OCI-LY1 (cell line): ENCODE data around the gene DLAT.
"Not testable (repeated sequence)": the region's sequence is repeated elsewhere in the genome, so short reads cannot be mapped to it uniquely, and the experiment has no call there.

ENCODE experiments used
- H2AFZ ChIP-seq: fragments of 200-600 bp; sonication (generic), shearing (Covaris generic); 2 replicates; pipeline ENCODE4 v1.6.0; 2014; ENCODE audit warnings: antibody characterized with exemption, mild to moderate bottlenecking, low read length
- H3F3A ChIP-seq: fragments of 200-600 bp; sonication (generic), shearing (Covaris generic); 2 replicates; pipeline ENCODE4 v1.6.0; 2014; ENCODE audit warnings: mild to moderate bottlenecking, antibody characterized with exemption, low read length, moderate library complexity; ENCODE audit not compliant: insufficient read depth
- H3K27ac ChIP-seq: fragments of 200-600 bp; sonication (generic); 2 replicates; pipeline ENCODE4 v1.5.1; 2014; ENCODE audit warnings: low read length, mixed run types, mild to moderate bottlenecking, low read depth; ENCODE audit not compliant: poor library complexity, severe bottlenecking
- H3K27me3 ChIP-seq: fragments of 200-600 bp; sonication (generic); 2 replicates; pipeline ENCODE4 v1.6.0; 2014; ENCODE audit warnings: antibody characterized with exemption, mild to moderate bottlenecking, low read length, moderate library complexity; ENCODE audit not compliant: insufficient read depth
- H3K36me3 ChIP-seq: fragments of 200-600 bp; sonication (generic); 2 replicates; pipeline ENCODE4 v1.6.1; 2014; ENCODE audit warnings: mild to moderate bottlenecking, antibody characterized with exemption, low read length, moderate library complexity, mixed read lengths; ENCODE audit not compliant: insufficient read depth
- H3K4me1 ChIP-seq: fragments of 200-600 bp; sonication (generic); 2 replicates; pipeline ENCODE4 v1.5.1; 2014; ENCODE audit warnings: mild to moderate bottlenecking, low read length, moderate library complexity; ENCODE audit not compliant: insufficient read depth, severe bottlenecking
- H3K4me2 ChIP-seq: fragments of 200-600 bp; sonication (generic), shearing (Covaris generic); 2 replicates; pipeline ENCODE4 v1.6.1; 2014; ENCODE audit warnings: low read length
- H3K4me3 ChIP-seq: fragments of 200-600 bp; sonication (generic); 2 replicates; pipeline ENCODE4 v1.5.1; 2014; ENCODE audit warnings: low read length, low read depth, mild to moderate bottlenecking, mixed read lengths; ENCODE audit not compliant: poor library complexity, severe bottlenecking
- H3K79me2 ChIP-seq: fragments of 200-600 bp; shearing (Covaris generic); 2 replicates; pipeline ENCODE4 v1.6.1; 2016; ENCODE audit warnings: mixed run types, low read length, mixed read lengths; ENCODE audit not compliant: insufficient read depth
- H3K9ac ChIP-seq: fragments of 200-600 bp; sonication (generic), shearing (Covaris generic); 2 replicates; pipeline ENCODE4 v1.6.1; 2014; ENCODE audit warnings: mild to moderate bottlenecking, low read length, mixed read lengths
- H3K9me2 ChIP-seq: fragments of 200-600 bp; sonication (generic), shearing (Covaris generic); 2 replicates; pipeline ENCODE4 v1.6.1; 2014; ENCODE audit warnings: low read depth, mild to moderate bottlenecking, low read length, mixed read lengths
- H3K9me3 ChIP-seq: fragments of 200-600 bp; shearing (Covaris generic); 2 replicates; pipeline ENCODE4 v1.6.1; 2014; ENCODE audit warnings: low read length, mixed read lengths
- H4K20me1 ChIP-seq: fragments of 200-600 bp; sonication (generic), shearing (Covaris generic); 2 replicates; pipeline ENCODE4 v1.6.0; 2016; ENCODE audit warnings: mild to moderate bottlenecking, low read length; ENCODE audit not compliant: insufficient read depth
- EZH2 ChIP-seq: fragments of 200-600 bp; sonication (generic), shearing (Covaris generic); IDR thresholded peaks from 2 replicates; pipeline ENCODE4 v1.8.0; 2017; ENCODE audit warnings: borderline replicate concordance, mixed run types, mild to moderate bottlenecking, antibody characterized with exemption, low read length, moderate library complexity, mixed read lengths
- TF ChIP-seq, protein P1 (sequence below): fragments of 200-600 bp; sonication (generic), shearing (Covaris generic); IDR thresholded peaks from 2 replicates; pipeline ENCODE4 v1.5.1; 2017; ENCODE audit warnings: mild to moderate bottlenecking, antibody characterized with exemption, low read length, moderate library complexity, mixed read lengths

The DLAT gene

DNA sequence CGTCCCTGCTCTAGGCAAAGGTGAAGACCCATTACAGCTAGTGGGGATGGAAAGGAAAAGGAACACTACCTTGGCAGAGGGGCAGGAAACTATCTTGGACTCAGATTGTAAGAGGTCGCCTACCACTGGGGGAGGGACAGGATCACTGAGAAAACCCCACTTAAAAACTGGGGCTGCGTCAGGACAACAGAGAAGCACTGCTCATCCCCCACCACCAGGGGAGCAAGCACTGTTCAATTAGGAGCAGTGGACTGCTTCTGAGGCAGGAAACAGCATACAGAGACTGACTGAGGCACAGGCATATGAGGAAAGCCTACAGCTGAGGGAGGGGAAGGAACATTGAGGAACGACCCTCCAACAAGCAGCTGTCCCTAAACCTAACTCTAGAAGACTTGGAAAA, 20.8 kb upstream of the DLAT start:
- no peak overlapping the region for H3K9ac ChIP-seq
- TF ChIP-seq, protein P1, sequence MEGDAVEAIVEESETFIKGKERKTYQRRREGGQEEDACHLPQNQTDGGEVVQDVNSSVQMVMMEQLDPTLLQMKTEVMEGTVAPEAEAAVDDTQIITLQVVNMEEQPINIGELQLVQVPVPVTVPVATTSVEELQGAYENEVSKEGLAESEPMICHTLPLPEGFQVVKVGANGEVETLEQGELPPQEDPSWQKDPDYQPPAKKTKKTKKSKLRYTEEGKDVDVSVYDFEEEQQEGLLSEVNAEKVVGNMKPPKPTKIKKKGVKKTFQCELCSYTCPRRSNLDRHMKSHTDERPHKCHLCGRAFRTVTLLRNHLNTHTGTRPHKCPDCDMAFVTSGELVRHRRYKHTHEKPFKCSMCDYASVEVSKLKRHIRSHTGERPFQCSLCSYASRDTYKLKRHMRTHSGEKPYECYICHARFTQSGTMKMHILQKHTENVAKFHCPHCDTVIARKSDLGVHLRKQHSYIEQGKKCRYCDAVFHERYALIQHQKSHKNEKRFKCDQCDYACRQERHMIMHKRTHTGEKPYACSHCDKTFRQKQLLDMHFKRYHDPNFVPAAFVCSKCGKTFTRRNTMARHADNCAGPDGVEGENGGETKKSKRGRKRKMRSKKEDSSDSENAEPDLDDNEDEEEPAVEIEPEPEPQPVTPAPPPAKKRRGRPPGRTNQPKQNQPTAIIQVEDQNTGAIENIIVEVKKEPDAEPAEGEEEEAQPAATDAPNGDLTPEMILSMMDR, result peak; percentile 87
- TF ChIP-seq EZH2, result no peak
- no peak overlapping the region for H3K4me2 ChIP-seq
- no peak overlapping the region for H3K27ac ChIP-seq
- no peaks in the 10 kb centered on the region for H3K27me3 ChIP-seq
- H3F3A ChIP-seq, result no peaks in the 10 kb centered on the region
- no peaks in the 10 kb centered on the region for H4K20me1 ChIP-seq
- no peaks in the 10 kb centered on the region for H3K4me1 ChIP-seq
- no peaks in the 10 kb centered on the region for H3K9me2 ChIP-seq
- H3K36me3 ChIP-seq, result 0 out of 2 replicates have a peak, but pooled peaks cover 5% of the 10 kb centered on the region
- H3K4me3 ChIP-seq, result no peak overlapping the region
- H3K79me2 ChIP-seq, result no peaks in the 10 kb centered on the region
- no peak overlapping the region for H2AFZ ChIP-seq
- no peaks in the 10 kb centered on the region for H3K9me3 ChIP-seq

DNA sequence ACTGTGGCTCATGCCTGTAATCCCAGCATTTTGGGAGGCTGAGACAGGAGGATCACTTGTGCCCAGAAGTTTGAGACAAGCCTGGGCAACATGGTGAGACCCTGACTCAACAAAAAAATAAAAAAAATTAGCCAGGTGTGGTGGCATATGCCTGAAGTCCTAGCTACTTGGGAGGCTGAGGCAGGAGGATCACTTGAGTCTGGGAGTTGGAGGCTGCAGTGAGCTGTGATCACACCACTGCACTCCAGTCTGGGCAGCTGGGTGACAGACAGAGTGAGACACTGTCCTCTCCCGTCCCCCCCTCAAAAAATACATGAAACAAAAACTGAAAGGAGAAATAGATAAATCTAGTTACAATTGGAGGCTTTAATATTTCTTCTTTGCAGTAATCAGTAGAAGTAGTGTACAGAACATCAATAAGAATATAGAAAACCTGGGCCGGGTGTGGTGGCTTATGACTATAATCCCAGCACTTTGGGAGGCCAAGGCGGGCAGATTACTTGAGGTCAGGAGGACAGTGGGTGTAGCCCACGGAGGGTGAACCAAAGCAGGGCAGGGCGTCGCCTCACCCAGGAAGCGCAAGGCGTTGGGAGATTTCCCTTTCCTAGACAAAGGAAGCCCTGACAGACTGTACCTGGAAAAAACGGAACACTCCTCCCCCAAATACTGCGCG, 19.6 kb upstream of the DLAT start:
- TF ChIP-seq, protein P1, result no peak
- no peak for TF ChIP-seq EZH2
- H3K36me3 ChIP-seq, result 0 out of 2 replicates have a peak, but pooled peaks cover 5% of the 10 kb centered on the region
- no peak overlapping the region for H3K27ac ChIP-seq
- no peak overlapping the region for H2AFZ ChIP-seq
- no peak overlapping the region for H3K9ac ChIP-seq
- H3K9me3 ChIP-seq, result no peaks in the 10 kb centered on the region
- no peaks in the 10 kb centered on the region for H3K4me1 ChIP-seq
- no peaks in the 10 kb centered on the region for H3K79me2 ChIP-seq
- no peak overlapping the region for H3K4me2 ChIP-seq
- no peaks in the 10 kb centered on the region for H3F3A ChIP-seq
- no peak overlapping the region for H3K4me3 ChIP-seq
- H4K20me1 ChIP-seq, result no peaks in the 10 kb centered on the region
- no peaks in the 10 kb centered on the region for H3K27me3 ChIP-seq
- H3K9me2 ChIP-seq, result no peaks in the 10 kb centered on the region

DNA sequence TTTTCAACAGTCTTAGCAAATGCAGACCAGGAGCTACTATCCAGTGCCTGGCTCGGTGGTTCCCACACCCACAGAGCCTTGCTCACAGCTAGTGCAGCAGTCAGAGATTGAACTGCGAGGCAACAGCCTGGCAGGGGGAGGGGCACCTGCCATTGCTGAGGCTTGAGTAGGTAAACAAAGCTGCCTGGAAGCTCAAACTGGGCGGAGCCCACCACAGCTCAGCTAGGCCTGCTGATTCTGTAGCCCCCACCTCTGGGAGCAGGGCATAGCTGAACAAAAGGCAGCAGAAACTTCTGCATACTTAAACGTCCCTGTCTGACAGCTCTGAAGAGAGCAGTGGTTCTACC, 19.1 kb upstream of the DLAT start:
- not testable (repeated sequence) for H3K4me2 ChIP-seq, H4K20me1 ChIP-seq, H3K27me3 ChIP-seq, H3K36me3 ChIP-seq, H3K4me3 ChIP-seq, H3K27ac ChIP-seq, H3K9ac ChIP-seq, H3F3A ChIP-seq, H3K4me1 ChIP-seq, H3K79me2 ChIP-seq, H2AFZ ChIP-seq, H3K9me2 ChIP-seq, H3K9me3 ChIP-seq

- not testable (repeated sequence) for H3K9ac ChIP-seq, H3K27ac ChIP-seq, H3K4me3 ChIP-seq, H3K9me3 ChIP-seq, H3K27me3 ChIP-seq, H3K79me2 ChIP-seq, H3F3A ChIP-seq, H4K20me1 ChIP-seq, H2AFZ ChIP-seq, H3K36me3 ChIP-seq, H3K4me2 ChIP-seq, H3K9me2 ChIP-seq, H3K4me1 ChIP-seq
Measured at GRCh38 chr11:112011451-112011850, 13.8 kb upstream of the DLAT start.
